ENCODE results near the gene PPIL1.

The PPIL1 gene

GRCh38 chr6:36833182-36833789 lies 41.3 kb downstream of the PPIL1 start:
- no peak for DNase-seq

GRCh38 chr6:36832313-36832712 lies 42.3 kb downstream of the PPIL1 start:
- no peak for DNase-seq

- no peak for DNase-seq
These were observed 44.0 kb downstream of the PPIL1 start for GRCh38 chr6:36830577-36830976.

GRCh38 chr6:36829919-36830544 lies 44.6 kb downstream of the PPIL1 start:
- no peak for DNase-seq

GRCh38 chr6:36827261-36828079 lies 47.1 kb downstream of the PPIL1 start:
- DNase-seq = peak; percentile 37

- DNase-seq = no peak
These were observed 47.9 kb downstream of the PPIL1 start for GRCh38 chr6:36826520-36827227.

GRCh38 chr6:36825994-36826393 lies 48.6 kb downstream of the PPIL1 start:
- DNase-seq = no peak

GRCh38 chr6:36825452-36825851 lies 49.2 kb downstream of the PPIL1 start:
- DNase-seq = no peak

- no peak for DNase-seq
These were observed 50.4 kb downstream of the PPIL1 start for GRCh38 chr6:36824253-36824652.

- no peak for DNase-seq
These were observed 51.0 kb downstream of the PPIL1 start for GRCh38 chr6:36823421-36824096.

- DNase-seq = no peak
These were observed 51.9 kb downstream of the PPIL1 start for GRCh38 chr6:36822506-36823269.

- no peak for DNase-seq
These were observed 52.8 kb downstream of the PPIL1 start for GRCh38 chr6:36821581-36822335.

GRCh38 chr6:36820700-36821580 lies 53.7 kb downstream of the PPIL1 start:
- DNase-seq = no peak

- DNase-seq = no peak
These were observed 55.8 kb downstream of the PPIL1 start for GRCh38 chr6:36818756-36819155.

GRCh38 chr6:36817847-36818246 lies 56.8 kb downstream of the PPIL1 start:
- no peak for DNase-seq

- DNase-seq = no peak
These were observed 57.3 kb downstream of the PPIL1 start for GRCh38 chr6:36817176-36817817.

GRCh38 chr6:36815962-36816735 lies 58.5 kb downstream of the PPIL1 start:
- no peak for DNase-seq

GRCh38 chr6:36814249-36814648 lies 60.4 kb downstream of the PPIL1 start:
- no peak for DNase-seq

- DNase-seq = no peak
These were observed 61.1 kb downstream of the PPIL1 start for GRCh38 chr6:36813526-36813925.
